AG08396 (cell line): ENCODE results near the gene ABCC12.

Experiments used
- DNase-seq: peaks from one replicate; pipeline ENCODE4 v3.0.0; 2012; ENCODE audit warnings: low spot score, mixed read lengths

ABCC12 gene

DNA sequence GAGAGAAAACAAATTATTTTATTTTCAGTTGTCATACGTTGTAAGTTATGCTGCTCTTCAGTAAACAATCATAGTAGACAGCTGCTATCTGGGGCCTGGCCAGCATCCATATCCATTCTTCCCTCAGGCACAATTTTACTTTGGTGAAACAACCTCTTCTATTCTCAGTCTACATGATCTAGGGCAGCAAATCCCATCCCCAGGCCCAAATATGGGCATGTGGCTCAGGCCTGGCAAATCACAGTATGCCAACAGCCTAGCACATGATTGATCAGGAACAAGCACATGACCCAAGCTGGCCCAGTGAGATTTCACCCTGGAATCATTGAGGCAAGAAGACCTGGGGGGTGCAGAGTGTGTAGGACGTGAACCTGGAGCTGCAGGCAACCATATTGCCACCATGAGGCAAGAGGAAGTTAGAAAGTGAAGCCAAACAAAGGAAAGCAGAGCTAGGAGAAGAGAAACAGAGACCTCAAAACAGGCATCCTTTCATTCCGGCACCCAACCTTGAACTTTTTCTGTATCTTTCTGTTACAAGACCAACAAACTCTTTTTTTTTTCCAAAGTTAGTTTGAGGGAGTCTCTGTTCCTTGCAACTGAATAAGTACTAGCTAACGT, 10.3 kb upstream of the ABCC12 start:
- DNase-seq, result no peak

- DNase-seq, result peak; percentile 85
Measured at GRCh38 chr16:48164907-48165715, 9.3 kb upstream of the ABCC12 start.

DNA sequence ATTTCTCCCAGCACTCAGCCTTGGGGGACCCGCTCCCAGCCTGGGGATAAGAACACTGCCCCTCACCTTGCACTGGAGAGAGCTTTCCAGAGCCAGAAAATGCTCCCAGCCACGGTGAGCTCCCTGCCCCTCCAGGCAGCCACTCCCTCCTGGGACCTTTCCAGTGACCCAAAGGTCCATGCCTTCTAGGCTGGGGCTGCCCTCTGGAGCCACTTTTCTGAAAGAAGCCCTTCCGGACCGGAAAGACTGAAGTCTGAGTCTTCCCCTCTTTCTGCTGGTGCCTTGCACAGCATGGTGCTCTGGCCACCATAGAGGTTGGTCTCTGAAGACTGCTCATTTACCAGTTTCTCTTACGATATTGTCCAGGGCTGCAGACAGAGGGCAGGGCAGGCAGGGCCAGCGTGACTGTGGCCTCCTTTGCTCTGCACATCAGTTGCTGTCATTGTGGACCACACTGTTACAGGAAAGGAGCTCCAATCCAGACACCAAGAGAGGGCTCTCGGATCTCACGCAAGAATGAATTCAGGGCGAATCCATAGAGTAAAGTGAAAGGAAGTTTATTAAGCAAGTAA, 7.1 kb upstream of the ABCC12 start:
- no peak for DNase-seq

GRCh38 chr16:48161906-48162305, 6.1 kb upstream of the ABCC12 start:
- no peak for DNase-seq

DNA sequence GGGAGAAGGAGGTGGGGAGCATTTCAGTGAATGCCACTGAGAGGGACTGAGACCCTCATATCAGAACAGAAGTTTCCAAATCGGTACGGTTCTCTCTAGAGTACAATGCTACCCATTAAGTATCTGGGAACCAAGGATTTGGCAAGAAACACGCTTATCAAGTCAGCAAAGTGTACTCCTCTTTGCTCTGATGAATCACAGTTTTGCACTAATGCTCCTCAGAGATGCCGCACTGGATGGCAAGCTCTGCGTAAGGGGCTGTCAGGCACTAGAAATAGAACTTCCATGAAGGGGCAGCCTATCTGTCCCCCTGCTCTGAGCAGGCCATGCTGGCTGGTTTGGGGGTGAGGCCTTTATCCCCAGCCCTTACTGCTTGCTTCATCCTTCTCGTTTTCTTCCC, 4.8 kb upstream of the ABCC12 start:
- no peak for DNase-seq

DNA sequence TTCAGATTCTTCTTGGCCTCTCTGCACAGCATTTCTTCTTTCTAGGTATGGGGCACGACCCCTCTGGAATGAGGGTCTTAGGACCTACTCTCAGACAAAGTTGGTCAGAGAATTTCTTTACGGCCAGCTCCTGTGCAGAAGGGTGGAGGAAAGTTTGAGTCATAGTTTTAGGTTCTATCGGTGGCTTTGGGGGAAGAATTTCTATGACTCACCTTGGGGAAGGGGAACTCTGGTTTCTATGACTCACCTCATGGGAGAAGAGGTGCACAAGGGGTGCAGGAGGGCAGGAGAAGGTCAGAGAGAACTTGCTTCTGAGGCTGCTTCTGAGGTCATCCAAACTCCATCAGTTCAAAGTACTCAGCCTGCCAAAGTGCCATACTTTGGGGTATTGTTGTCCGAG, 2.5 kb upstream of the ABCC12 start:
- DNase-seq, result no peak

DNA sequence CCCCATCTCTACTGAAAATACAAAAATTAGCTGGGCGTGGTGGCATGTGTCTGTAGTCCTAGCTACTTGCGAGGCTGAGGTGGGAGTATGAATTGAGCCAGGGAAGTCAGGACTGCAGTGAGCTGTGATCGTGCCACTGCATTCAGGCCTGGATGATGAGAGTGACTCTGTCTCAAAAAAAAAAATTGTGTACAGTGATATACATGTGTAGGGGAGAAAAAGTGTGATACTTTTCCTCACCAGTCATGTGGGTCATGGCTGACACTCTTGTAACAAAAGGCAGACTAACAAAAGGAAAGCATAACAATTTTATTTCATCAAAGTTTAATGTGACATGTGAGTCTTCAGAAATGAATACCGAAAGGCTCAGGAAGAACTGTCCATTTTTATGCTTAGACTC, 2.0 kb upstream of the ABCC12 start:
- DNase-seq, result no peak

DNA sequence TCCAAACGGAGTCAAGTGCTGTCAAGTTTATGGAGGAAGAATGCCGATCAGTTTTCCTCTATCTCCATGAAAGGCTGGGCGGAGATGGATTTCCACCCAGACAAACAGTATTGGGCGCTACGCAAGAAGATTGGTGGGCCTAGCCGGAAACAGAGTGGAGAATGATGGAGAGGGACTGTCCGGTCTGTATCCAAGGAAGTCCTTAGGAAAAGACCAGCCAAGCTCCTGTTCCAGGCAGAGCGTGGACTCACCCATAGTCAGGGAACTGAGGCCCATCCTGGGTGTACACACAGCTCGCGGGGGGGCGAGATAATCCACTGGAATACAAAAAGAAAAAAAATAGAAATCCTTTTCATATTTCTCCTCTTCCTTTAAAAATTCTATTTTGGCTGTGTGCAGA, 1.5 kb upstream of the ABCC12 start:
- no peak for DNase-seq

- DNase-seq, result peak; percentile 79
Measured at GRCh38 chr16:48156790-48157209, 1.0 kb upstream of the ABCC12 start.

GRCh38 chr16:48153774-48154173, 2.0 kb downstream of the ABCC12 start:
- no peak for DNase-seq

- no peak for DNase-seq
Measured at GRCh38 chr16:48152226-48152625, 3.6 kb downstream of the ABCC12 start.

GRCh38 chr16:48150707-48151106, 5.1 kb downstream of the ABCC12 start:
- no peak for DNase-seq

GRCh38 chr16:48146710-48147109, 9.1 kb downstream of the ABCC12 start:
- no peak for DNase-seq

DNA sequence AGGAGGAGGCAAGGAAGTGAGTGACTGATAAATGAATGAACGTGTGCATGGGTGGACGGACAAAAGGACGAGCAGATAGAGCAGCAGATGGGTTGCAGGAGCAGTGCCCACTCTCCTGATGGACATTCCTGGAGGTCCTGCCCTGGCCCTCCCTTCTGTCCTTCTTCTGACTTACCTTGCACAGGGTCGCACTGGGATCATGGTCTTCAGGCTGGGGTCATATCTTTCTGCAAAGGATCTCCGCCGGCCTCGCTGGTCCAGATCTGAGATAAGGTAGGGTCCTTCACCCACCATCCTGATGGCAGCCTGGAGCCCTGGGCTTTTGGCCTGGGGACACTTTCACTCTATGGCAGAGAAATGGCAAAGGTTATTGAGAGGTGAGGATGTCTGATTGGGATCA, 9.7 kb downstream of the ABCC12 start:
- no peak for DNase-seq

- DNase-seq, result no peak
Measured at GRCh38 chr16:48143812-48144368, 11.9 kb downstream of the ABCC12 start.

GRCh38 chr16:48140821-48141220, 15.0 kb downstream of the ABCC12 start:
- DNase-seq, result no peak

DNA sequence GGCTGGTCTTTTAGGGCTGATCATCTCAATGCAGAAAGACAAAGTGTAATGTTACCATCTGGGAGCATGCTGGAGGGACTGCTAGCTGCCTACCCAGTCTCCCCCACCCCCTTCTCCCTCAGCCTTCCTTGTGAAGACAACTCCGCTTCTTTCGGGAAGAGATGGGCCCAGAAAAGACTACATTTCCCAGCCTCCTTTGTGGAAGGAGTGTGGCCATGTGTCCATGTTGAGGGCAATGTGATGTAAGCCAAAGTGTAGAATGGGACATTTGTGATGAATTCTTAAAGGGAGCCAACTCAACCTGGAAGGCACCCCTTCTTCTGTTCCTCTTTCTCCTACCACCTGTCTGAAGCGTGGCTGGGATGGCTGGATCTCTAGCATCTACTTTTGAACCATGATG, 16.3 kb downstream of the ABCC12 start:
- no peak for DNase-seq

DNA sequence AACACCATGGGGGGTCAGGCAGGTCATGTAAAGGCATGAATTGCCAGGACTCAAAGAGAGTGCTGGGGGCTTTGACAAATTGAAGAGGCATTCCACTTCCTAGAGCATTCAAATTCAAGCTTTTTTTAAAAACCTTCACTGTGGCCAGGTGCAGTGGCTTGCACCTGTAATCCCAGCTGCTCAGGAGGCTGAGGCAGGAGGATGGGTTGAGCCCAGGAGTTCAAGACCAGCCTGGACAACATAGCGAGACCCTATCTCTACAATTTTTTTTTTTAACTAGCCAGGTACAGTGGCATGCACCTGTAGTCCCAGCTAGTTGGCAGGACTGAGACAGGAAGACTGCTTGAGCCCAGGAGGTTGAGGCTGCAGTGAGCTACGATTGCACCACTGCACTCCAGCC, 17.2 kb downstream of the ABCC12 start:
- DNase-seq, result no peak

- no peak for DNase-seq
Measured at GRCh38 chr16:48137822-48138221, 18.0 kb downstream of the ABCC12 start.

DNA sequence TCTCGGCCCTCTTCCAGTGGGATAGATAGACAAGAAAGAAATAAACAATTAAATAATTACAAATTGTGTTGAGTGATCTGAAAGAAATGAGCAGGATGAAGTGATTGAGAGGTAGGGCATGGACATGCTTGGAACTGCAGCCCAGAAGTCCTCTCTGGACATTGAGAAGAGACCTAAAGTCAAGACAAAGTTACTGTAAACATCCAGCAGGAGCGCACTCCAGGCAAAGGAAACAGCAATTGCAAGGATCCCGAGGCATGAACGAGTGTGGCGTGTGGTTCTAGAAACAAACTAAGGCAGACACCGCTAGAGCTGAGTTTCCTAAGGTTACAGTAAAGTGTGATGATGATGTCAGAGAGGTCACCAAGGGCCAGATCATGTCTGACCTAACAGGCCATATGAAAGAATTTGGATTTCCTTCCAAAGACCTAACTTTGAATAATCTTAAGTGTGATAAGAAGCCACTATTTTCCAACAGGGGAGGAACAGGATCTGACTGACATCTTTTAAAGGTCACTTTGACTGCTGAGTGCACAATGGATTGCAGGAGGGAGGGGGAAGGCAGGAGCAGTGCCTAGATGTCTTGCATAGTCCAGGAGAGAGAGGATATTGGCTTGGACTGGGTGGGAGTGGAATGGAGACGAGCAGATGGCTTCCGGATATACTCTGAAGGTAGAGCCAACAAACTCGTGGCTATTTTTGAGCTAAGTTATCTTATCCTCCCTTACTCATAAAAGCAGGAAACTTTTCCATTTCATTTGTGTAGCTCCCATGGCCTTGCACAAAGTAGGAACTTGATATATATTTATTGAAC, 19.0 kb downstream of the ABCC12 start:
- no peak for DNase-seq

DNA sequence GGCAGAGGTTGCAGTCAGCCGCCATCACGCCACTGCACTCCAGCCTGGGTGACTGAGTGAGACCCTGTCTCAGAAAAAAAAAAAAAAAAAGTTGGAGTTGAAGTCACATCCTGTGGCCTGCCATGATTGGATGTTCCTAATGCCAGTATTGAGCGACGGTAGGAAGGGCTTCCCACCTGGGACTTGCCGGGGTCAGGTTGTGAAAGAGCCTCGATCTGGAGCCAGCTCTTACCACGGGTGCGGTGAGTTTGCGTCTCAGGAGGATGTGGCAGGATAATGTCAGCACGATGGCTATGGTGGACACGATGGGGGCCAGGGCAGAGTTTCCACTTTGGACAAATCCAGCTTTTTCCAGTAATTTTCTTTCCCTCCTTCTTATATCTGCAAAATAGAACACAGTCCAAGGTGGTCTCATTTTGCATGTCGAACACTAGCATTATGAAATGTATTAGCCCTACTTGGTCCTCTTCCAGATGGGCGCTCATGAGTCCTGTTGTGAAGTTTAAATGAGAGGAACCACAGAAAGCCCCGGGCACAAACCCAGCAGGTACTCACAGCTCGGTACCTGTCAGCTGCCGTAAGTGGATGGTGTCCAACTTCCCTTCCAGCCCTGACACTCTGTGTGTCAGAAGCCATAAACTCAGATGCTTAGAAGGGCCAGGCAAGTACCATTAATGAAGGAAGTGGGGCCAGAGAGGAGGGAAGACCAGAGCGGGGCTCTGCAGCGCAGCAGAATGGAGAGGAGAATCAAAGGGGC, 22.2 kb downstream of the ABCC12 start:
- DNase-seq, result no peak

- DNase-seq, result no peak
Measured at GRCh38 chr16:48132696-48133095, 23.1 kb downstream of the ABCC12 start.
